WTC11 (cell line): ENCODE measurements around the gene CDYL. TPM values are rescaled to one million over a fixed set of nuclear protein-coding genes. Genes with fewer than 3 reads are reported as not detected.

Source experiments
- ATAC-seq: fragments of 200-7000 bp; cut with Tn5 transposase; 2 replicates; pipeline ENCODE4 v1.10.0; 2021; ENCODE audit warnings: mild to moderate bottlenecking, moderate library complexity
- CTCF ChIA-PET: fragments of 300-600 bp; sonication (Branson Sonifier 250); formaldehyde crosslinking; loops from one replicate; lab custom pipeline; 2021; ENCODE audit warnings: antibody characterized with exemption; lab: Charles Lee
- POLR2A ChIA-PET: fragments of 350-600 bp; sonication (Branson Sonifier 250); formaldehyde crosslinking; loops from one replicate; lab custom pipeline; 2021; ENCODE audit warnings: antibody characterized with exemption; lab: Charles Lee
- DNase-seq: peaks from one replicate; pipeline ENCODE4 v3.0.0; 2021; ENCODE audit warnings: low spot score
- H3K27ac Mint-ChIP-seq: 2 replicates; pipeline ENCODE4 v1.8.0; 2021; ENCODE audit warnings: mixed read lengths
- H3K27me3 Mint-ChIP-seq: 2 replicates; pipeline ENCODE4 v1.8.0; 2021; ENCODE audit warnings: low read depth, mild to moderate bottlenecking, moderate library complexity, mixed read lengths
- H3K36me3 Mint-ChIP-seq: 2 replicates; pipeline ENCODE4 v1.8.0; 2021; ENCODE audit warnings: mixed read lengths
- H3K4me1 Mint-ChIP-seq: 2 replicates; pipeline ENCODE4 v1.8.0; 2022; ENCODE audit warnings: mixed read lengths
- H3K4me3 Mint-ChIP-seq: 2 replicates; pipeline ENCODE4 v1.8.0; 2021; ENCODE audit warnings: mild to moderate bottlenecking, moderate library complexity, mixed read lengths
- H3K9me3 Mint-ChIP-seq: 2 replicates; pipeline ENCODE4 v1.8.0; 2021; ENCODE audit warnings: mixed read lengths
- ATF1 ChIP-seq: sonication (generic); formaldehyde crosslinking; IDR thresholded peaks from 2 replicates; pipeline ENCODE4 v1.8.1; 2023; ENCODE audit warnings: mild to moderate bottlenecking, moderate library complexity, missing genetic modification reagents
- CREM ChIP-seq: sonication (generic); formaldehyde crosslinking; IDR thresholded peaks from 2 replicates; pipeline ENCODE4 v1.8.1; 2022; ENCODE audit warnings: mild to moderate bottlenecking, missing genetic modification reagents, moderate library complexity
- FOXJ3 ChIP-seq: sonication (generic); formaldehyde crosslinking; IDR thresholded peaks from 2 replicates; pipeline ENCODE4 v1.9.0; 2021; ENCODE audit warnings: missing genetic modification reagents, mild to moderate bottlenecking, borderline replicate concordance
- GTF2I ChIP-seq: fragments of 250-450 bp; sonication (Bioruptor Pico); conservative IDR thresholded peaks from 2 replicates; pipeline ENCODE4 v1.4.0; 2021; ENCODE audit warnings: mild to moderate bottlenecking
- JUN ChIP-seq: sonication (generic); formaldehyde crosslinking; IDR thresholded peaks from 2 replicates; pipeline ENCODE4 v1.8.0; 2023; ENCODE audit warnings: mild to moderate bottlenecking, missing genetic modification reagents
- KAT7 ChIP-seq: sonication (generic); formaldehyde crosslinking; IDR thresholded peaks from 2 replicates; pipeline ENCODE4 v1.8.1; 2023; ENCODE audit warnings: missing genetic modification reagents, mild to moderate bottlenecking, borderline replicate concordance
- NR3C1 ChIP-seq: sonication (generic); formaldehyde crosslinking; conservative IDR thresholded peaks from 2 replicates; pipeline ENCODE4 v1.8.1; 2023; ENCODE audit warnings: low read depth, mild to moderate bottlenecking, missing genetic modification reagents
- OVOL2 ChIP-seq: fragments of 250-450 bp; sonication (Bioruptor Pico); IDR thresholded peaks from 2 replicates; pipeline ENCODE4 v1.9.0; 2021; ENCODE audit warnings: mild to moderate bottlenecking, borderline replicate concordance
- RORB ChIP-seq: fragments of 250-450 bp; sonication (Bioruptor Pico); IDR thresholded peaks from 2 replicates; pipeline ENCODE4 v1.9.0; 2021; ENCODE audit warnings: mild to moderate bottlenecking
- SOX15 ChIP-seq: fragments of 250-450 bp; sonication (Bioruptor Pico); IDR thresholded peaks from 2 replicates; pipeline ENCODE4 v1.9.0; 2021; ENCODE audit warnings: mild to moderate bottlenecking
- SP1 ChIP-seq: sonication (generic); formaldehyde crosslinking; conservative IDR thresholded peaks from 2 replicates; pipeline ENCODE4 v1.8.1; 2022; ENCODE audit warnings: missing genetic modification reagents
- ZNF121 ChIP-seq: sonication (generic); formaldehyde crosslinking; IDR thresholded peaks from 2 replicates; pipeline ENCODE4 v1.8.0; 2023; ENCODE audit warnings: missing genetic modification reagents
- ZNF138 ChIP-seq: sonication (generic); formaldehyde crosslinking; conservative IDR thresholded peaks from 2 replicates; pipeline ENCODE4 v1.8.1; 2022; ENCODE audit warnings: mild to moderate bottlenecking, moderate library complexity, missing genetic modification reagents
- total RNA-seq: library from RNA; stranded (reverse); gene quantifications from 3 replicates; pipeline ENCODE4 v1.2.3, GENCODE V29; 2021
- TF ChIP-seq, protein P1 (sequence below): fragments of 200-600 bp; IDR thresholded peaks from 2 replicates; pipeline ENCODE4 v1.8.0; 2022; ENCODE audit warnings: antibody characterized with exemption
- TF ChIP-seq, protein P2 (sequence below): sonication (generic); formaldehyde crosslinking; IDR thresholded peaks from 2 replicates; pipeline ENCODE4 v1.8.0; 2023; ENCODE audit warnings: missing genetic modification reagents, mild to moderate bottlenecking, borderline replicate concordance
- TF ChIP-seq, protein P3 (sequence below): fragments of 250-450 bp; sonication (Bioruptor Pico); IDR thresholded peaks from 2 replicates; pipeline ENCODE4 v2.1.2; 2022; ENCODE audit warnings: mild to moderate bottlenecking, moderate library complexity
- TF ChIP-seq, protein P4 (sequence below): sonication (generic); formaldehyde crosslinking; IDR thresholded peaks from 2 replicates; pipeline ENCODE4 v1.8.0; 2022; ENCODE audit warnings: mild to moderate bottlenecking, missing genetic modification reagents

The CDYL gene
- total RNA-seq, 1 experiment from 2014 or later: 92.0 TPM

DNA sequence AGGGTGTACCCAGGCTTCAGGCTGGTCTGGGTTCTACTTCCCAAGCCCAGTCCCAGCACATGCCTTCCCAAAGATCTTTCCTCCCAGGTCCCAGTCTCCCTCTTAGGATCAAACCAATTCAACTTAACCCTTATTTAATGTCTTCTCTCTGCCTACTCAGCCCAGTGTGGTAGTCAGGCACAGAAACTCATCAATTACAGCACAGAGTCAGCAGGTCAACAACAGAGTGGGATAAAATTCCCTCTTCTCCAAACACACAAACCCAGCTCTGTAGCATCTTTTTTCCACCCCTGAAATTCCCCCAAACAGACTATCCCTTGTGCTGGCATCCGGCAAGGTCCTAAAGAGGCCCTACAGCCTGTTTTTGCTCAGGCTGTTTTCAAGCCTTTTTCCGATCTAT, 47.3 kb upstream of the CDYL start:
- DNase-seq (no peak), ATAC-seq (no peak)
- Mint-ChIP-seq H3K36me3 (no peaks in the 10 kb centered on the region), H3K27me3 (peaks cover 9% of the 10 kb centered on the region), H3K9me3 (peaks cover 5% of the 10 kb centered on the region), H3K4me1 (peaks cover 27% of the 10 kb centered on the region), H3K27ac (no peak overlapping the region), H3K4me3 (no peak overlapping the region)
- TF ChIP-seq ZNF138 (CRISPR knock-in tag): no peak
- no peak for TF ChIP-seq RORB (CRISPR knock-in tag)
- no peak for TF ChIP-seq SOX15 (CRISPR knock-in tag)
- no peak for TF ChIP-seq ATF1 (CRISPR knock-in tag)
- TF ChIP-seq GTF2I: no peak
- TF ChIP-seq, protein P1, sequence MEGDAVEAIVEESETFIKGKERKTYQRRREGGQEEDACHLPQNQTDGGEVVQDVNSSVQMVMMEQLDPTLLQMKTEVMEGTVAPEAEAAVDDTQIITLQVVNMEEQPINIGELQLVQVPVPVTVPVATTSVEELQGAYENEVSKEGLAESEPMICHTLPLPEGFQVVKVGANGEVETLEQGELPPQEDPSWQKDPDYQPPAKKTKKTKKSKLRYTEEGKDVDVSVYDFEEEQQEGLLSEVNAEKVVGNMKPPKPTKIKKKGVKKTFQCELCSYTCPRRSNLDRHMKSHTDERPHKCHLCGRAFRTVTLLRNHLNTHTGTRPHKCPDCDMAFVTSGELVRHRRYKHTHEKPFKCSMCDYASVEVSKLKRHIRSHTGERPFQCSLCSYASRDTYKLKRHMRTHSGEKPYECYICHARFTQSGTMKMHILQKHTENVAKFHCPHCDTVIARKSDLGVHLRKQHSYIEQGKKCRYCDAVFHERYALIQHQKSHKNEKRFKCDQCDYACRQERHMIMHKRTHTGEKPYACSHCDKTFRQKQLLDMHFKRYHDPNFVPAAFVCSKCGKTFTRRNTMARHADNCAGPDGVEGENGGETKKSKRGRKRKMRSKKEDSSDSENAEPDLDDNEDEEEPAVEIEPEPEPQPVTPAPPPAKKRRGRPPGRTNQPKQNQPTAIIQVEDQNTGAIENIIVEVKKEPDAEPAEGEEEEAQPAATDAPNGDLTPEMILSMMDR: no peak
- TF ChIP-seq SP1 (CRISPR knock-in tag): no peak
- TF ChIP-seq KAT7: no peak
- no peak for TF ChIP-seq OVOL2 (CRISPR knock-in tag)
- TF ChIP-seq, protein P2, sequence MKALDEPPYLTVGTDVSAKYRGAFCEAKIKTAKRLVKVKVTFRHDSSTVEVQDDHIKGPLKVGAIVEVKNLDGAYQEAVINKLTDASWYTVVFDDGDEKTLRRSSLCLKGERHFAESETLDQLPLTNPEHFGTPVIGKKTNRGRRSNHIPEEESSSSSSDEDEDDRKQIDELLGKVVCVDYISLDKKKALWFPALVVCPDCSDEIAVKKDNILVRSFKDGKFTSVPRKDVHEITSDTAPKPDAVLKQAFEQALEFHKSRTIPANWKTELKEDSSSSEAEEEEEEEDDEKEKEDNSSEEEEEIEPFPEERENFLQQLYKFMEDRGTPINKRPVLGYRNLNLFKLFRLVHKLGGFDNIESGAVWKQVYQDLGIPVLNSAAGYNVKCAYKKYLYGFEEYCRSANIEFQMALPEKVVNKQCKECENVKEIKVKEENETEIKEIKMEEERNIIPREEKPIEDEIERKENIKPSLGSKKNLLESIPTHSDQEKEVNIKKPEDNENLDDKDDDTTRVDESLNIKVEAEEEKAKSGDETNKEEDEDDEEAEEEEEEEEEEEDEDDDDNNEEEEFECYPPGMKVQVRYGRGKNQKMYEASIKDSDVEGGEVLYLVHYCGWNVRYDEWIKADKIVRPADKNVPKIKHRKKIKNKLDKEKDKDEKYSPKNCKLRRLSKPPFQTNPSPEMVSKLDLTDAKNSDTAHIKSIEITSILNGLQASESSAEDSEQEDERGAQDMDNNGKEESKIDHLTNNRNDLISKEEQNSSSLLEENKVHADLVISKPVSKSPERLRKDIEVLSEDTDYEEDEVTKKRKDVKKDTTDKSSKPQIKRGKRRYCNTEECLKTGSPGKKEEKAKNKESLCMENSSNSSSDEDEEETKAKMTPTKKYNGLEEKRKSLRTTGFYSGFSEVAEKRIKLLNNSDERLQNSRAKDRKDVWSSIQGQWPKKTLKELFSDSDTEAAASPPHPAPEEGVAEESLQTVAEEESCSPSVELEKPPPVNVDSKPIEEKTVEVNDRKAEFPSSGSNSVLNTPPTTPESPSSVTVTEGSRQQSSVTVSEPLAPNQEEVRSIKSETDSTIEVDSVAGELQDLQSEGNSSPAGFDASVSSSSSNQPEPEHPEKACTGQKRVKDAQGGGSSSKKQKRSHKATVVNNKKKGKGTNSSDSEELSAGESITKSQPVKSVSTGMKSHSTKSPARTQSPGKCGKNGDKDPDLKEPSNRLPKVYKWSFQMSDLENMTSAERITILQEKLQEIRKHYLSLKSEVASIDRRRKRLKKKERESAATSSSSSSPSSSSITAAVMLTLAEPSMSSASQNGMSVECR (CRISPR knock-in tag): no peak
- TF ChIP-seq JUN (CRISPR knock-in tag): no peak
- TF ChIP-seq, protein P3, sequence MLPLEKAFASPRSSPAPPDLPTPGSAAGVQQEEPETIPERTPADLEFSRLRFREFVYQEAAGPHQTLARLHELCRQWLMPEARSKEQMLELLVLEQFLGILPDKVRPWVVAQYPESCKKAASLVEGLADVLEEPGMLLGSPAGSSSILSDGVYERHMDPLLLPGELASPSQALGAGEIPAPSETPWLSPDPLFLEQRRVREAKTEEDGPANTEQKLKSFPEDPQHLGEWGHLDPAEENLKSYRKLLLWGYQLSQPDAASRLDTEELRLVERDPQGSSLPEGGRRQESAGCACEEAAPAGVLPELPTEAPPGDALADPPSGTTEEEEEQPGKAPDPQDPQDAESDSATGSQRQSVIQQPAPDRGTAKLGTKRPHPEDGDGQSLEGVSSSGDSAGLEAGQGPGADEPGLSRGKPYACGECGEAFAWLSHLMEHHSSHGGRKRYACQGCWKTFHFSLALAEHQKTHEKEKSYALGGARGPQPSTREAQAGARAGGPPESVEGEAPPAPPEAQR (CRISPR knock-in tag): no peak
- TF ChIP-seq NR3C1: no peak
- POLR2A ChIA-PET: no interaction called here
- CTCF ChIA-PET: no interaction called here

DNA sequence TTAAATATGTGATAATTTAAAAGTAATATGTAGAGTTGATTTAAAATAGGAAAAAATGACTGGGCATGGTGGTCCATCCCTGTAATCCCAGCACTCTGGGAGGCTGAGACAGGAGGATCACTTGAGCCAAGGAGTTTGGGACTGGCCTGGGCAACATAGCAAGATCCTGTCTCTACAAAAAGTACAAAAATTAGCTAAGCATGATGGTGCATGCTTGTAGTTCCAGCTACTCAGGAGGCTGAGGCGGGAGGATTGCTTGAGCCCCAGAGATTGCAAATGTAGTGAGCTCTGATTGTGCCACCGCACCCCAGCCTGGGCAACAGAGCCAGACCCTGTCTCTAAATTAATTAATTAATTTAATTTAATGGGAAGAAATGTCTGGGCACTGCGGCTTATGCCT, 44.2 kb upstream of the CDYL start:
- H3K9me3 Mint-ChIP-seq: no peaks in the 10 kb centered on the region
- no peaks in the 10 kb centered on the region for H3K36me3 Mint-ChIP-seq
- no peak for DNase-seq
- H3K27ac Mint-ChIP-seq: no peak overlapping the region
- H3K4me3 Mint-ChIP-seq: no peak overlapping the region
- peaks cover 31% of the 10 kb centered on the region for H3K4me1 Mint-ChIP-seq
- TF ChIP-seq ZNF121 (CRISPR knock-in tag) (peak; percentile 86), CREM (CRISPR knock-in tag) (no peak)
- TF ChIP-seq, all 79 proteins: peak for 1
- no peak for ATAC-seq
- H3K27me3 Mint-ChIP-seq: peaks cover 10% of the 10 kb centered on the region
- POLR2A ChIA-PET: no interaction called here
- CTCF ChIA-PET: interaction anchor here (0.6 kb wide), 1 partner anchor 39 kb away, joined by 3 read pairs; no protein-coding TSS in a partner anchor

DNA sequence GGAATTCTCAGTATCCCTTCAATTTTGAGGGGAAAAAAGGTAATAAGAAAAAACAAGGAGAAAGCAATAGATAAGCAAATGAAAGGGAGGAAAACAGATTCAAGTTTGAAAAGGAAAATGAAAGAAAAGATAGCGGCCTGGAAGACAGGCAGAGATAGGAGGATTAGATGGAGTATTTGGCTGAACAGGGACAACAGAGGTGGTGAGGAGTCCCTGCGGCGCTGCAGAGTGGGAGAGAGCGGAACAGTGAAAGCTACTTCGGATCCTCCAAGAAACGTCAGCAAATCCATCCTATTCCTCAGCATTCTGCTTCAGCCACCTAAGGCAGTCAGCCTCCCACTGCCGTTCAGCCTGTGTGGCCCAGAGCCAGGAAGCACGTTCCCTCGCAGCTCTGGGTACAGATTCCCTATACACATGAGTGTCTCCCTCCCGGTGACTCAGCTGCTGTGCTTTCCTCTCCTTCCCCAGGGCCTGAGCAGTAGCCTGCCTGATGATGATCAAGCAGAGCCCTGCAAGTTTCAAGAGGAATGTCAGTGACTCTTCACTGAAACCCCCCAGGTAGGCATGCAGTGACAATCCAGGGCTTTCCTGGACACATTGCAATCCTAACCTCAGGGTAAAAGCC, 43.4 kb upstream of the CDYL start:
- Mint-ChIP-seq H3K4me1 (peaks cover 25% of the 10 kb centered on the region), H3K27me3 (peaks cover 10% of the 10 kb centered on the region), H3K9me3 (no peaks in the 10 kb centered on the region), H3K4me3 (no peak overlapping the region), H3K27ac (no peak overlapping the region), H3K36me3 (no peaks in the 10 kb centered on the region)
- peak; percentile 35 for DNase-seq
- TF ChIP-seq, protein P4, sequence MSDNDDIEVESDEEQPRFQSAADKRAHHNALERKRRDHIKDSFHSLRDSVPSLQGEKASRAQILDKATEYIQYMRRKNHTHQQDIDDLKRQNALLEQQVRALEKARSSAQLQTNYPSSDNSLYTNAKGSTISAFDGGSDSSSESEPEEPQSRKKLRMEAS (CRISPR knock-in tag): 0 out of 2 replicates have a peak, but pooled peaks have one; percentile 32
- no peak for TF ChIP-seq FOXJ3 (CRISPR knock-in tag)
- ChIA-PET POLR2A (no interaction called here), CTCF (interaction anchor here (0.6 kb wide), 1 partner anchor 40 kb away, joined by 3 read pairs; no protein-coding TSS in a partner anchor)
- ATAC-seq: peak; percentile 90
